Activated T-helper 9 cell treated with anti-CD3 and anti-CD28 coated beads, Interleukin-2, amount 50 U/mL, for 16 hours (primary cell): ENCODE measurements around the gene SLAMF7.
"Not testable (repeated sequence)": the region's sequence is repeated elsewhere in the genome, so short reads cannot be mapped to it uniquely, and the experiment has no call there.

Source experiments
- DNase-seq: peaks from one replicate; pipeline ENCODE4 v3.0.0-alpha.2; 2020; ENCODE audit warnings: low read depth

SLAMF7 gene

DNA sequence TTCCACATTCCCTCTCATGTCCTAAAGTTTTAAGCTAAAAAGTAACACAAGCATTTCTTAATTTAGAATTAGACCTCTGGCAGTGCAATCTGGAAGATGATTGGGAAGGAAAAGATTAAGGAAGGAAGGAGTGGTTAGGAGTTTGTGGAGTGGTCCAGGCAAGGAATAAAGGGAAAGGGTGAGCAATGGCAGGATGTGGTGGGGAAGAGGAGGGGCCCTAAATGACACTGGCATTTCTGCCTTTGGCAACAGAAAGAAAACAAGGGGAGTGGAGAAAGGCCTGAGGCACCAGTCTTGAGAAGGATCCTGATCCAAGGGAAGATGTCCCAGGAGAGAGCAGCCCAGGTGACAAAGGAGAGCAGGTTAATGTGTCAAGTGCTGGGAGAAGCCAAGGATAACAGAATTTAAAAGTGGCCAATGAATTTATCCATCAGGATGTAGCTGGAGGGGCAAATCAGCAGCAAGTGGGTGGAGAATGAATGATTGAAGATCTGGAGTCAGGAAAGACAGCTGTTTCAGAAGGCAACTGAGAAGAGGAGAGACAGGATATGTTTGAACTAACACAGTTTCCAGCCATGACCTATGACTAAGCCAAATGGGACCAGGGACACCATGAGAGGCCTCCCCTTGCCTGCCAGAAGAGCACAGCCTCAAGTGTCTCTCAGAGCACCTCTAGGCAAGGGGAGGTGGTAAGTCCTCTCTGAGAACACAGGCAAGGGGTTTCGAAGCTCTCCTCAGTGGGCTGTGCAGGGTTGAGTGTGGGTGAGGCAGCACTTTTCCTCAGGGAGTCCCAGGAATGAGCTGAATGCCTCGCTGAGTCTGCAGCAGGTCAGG, 36.1 kb downstream of the SLAMF7 start:
- DNase-seq = no peak

- no peak for DNase-seq
These were observed 37.1 kb downstream of the SLAMF7 start for GRCh38 chr1:160776178-160776577.

GRCh38 chr1:160777486-160778089, 38.5 kb downstream of the SLAMF7 start:
- no peak for DNase-seq

DNA sequence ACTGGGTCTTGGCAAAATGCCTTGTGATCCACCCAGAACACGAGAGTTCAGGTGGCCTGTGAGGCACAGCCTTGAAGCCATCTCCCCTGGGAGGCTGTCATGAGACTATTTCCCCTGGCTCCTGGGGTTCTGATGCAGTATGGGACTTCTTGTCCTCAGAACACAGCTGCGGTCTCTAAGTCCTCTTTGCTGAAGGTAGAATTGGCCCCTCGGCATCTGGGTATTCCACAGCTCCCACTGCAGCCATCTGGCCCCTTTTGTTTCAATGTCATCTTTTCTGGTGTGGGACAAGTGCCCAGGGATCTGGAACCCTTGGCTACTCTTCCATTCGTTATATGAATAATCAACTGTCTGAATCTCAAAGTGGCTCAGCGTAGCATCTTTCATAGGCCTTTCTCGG, 39.9 kb downstream of the SLAMF7 start:
- no peak for DNase-seq

GRCh38 chr1:160779626-160780397, 40.8 kb downstream of the SLAMF7 start:
- no peak for DNase-seq

DNA sequence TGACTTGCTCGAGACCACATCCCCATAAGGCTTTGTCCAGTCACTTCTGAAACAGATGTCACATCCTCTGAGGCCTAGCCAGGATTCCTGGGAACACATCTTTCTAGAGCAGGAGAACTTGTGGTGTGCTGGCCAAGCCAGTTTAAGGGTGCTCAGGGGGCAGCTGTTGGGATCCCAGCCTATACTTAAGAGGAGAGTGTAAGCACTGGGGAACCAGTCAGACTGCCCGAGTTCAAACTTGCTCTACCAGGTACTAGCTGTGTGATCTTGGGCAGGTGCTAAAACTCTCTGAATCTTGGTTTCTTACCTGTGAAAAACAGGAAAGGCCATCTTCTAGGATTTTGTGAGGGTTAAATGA, 41.3 kb downstream of the SLAMF7 start:
- DNase-seq = no peak

DNA sequence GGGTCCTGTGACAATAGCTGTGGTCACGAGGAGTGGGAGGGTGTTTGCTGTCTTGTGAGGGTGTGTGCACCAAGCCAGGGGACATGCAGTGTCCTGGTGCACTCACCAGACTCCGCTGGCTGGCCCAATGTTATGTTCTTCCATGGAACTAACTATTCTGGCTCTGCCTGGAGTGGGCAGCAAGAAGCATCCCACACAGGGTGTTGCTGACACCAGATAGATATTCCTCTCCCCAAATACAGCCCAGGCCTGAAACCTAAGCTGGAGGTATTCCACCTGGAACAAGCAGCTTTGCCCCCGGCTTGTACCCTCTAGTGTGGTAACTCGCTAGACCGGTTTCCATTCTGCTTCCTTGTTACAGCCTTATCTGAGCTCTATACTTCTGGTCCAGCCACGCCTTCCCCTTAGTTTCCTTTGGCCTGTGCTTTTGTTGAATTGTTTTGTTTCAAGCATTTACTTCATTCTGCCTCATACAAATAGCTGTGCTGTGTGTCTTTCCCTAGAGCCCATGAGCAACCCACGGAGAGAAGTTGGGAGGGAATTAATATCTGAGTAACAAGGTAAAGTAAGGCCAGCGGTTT, 42.2 kb downstream of the SLAMF7 start:
- no peak for DNase-seq

GRCh38 chr1:160781914-160782689, 43.1 kb downstream of the SLAMF7 start:
- no peak for DNase-seq

GRCh38 chr1:160782988-160783765, 44.1 kb downstream of the SLAMF7 start:
- not testable (repeated sequence) for DNase-seq

DNA sequence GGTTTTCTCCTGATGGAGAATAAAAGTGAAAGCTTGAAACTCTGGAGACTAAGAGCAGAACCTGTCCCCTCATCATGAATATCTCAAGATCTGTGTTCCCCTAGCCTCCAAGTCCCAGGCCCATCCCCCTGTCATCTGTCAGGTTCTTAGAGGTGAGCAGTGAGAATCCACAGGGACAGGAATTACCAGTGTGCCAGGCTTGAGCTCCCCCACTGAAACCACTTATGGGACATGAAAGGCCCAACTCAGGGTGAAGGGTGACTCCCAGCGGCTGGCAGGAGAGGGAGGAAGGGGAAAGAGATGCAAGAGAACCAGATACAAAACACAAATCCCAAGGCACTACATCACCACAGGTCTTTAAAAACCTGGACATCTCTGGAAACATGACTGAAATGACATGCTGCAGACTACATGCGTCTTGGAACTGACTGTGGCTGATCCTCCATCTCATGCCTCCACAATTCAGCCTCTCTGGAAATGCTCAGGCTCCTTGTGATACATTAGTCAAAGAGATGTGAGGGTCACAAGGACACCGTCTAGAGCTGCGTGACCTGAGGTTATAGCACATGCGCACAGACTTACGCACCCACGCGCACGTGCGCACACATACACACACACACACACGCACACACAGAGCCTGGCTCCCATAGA, 50.1 kb downstream of the SLAMF7 start:
- no peak for DNase-seq

GRCh38 chr1:160789702-160790611, 50.9 kb downstream of the SLAMF7 start:
- DNase-seq = no peak

GRCh38 chr1:160794376-160794775, 55.3 kb downstream of the SLAMF7 start:
- no peak for DNase-seq

GRCh38 chr1:160795951-160796383, 56.9 kb downstream of the SLAMF7 start, which contains the start of gene LY9:
Gene LY9, plus strand, starts transcription at chr1:160796174. Its CDS starts 14 bp downstream, at chr1:160796188.
- peak; percentile 67 for DNase-seq

DNA sequence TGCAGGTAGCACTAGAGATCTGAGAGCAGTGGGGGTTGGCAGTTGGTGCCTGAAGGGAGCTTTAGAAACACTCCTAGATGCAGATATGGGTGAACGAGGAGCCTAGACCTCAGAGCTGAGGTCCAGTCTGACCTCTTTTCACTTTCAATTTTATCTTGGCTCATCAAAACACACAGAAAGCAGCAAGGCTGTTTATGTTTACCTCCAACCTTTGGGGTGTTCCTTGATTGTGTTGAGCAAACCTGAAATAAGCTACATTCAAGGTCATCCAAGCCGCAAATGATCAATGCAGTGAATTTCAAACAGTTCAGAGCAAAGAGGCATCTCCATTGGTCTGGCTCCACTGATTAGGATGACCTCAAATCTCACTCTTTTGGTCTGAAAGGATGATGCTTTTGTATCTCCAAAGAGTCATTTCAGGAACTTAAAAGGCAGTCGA, 58.2 kb downstream of the SLAMF7 start:
- DNase-seq = no peak

- peak; percentile 30 for DNase-seq
These were observed 58.8 kb downstream of the SLAMF7 start for GRCh38 chr1:160797861-160798273.

DNA sequence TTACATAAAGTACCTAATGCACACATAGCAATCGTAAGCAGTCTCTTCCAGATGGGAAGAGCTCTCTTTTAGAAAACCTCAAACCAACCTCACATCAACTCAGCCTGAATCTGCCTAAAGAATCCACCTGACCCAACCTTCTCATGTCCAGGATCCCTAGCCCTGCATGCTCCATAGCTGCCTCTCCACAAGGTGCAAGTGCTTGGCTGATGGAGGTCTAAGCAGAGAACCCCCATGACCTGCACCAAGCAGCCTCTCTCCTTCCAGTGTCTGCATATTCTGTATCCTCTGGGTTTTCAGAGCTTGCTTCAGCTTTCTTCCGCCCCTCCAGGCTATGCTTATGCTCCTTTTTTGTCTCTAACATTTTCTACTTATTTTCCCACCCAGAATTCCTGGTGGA, 59.4 kb downstream of the SLAMF7 start:
- DNase-seq = no peak

DNA sequence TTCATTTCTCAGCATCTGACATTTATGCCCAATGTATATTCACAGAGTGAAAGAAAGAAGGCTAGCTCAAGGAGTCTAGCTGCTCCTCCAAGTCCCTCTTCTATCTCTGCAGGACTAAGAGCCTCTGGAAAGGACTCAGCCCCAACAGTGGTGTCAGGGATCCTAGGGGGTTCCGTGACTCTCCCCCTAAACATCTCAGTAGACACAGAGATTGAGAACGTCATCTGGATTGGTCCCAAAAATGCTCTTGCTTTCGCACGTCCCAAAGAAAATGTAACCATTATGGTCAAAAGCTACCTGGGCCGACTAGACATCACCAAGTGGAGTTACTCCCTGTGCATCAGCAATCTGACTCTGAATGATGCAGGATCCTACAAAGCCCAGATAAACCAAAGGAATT, 60.6 kb downstream of the SLAMF7 start:
- DNase-seq = no peak

DNA sequence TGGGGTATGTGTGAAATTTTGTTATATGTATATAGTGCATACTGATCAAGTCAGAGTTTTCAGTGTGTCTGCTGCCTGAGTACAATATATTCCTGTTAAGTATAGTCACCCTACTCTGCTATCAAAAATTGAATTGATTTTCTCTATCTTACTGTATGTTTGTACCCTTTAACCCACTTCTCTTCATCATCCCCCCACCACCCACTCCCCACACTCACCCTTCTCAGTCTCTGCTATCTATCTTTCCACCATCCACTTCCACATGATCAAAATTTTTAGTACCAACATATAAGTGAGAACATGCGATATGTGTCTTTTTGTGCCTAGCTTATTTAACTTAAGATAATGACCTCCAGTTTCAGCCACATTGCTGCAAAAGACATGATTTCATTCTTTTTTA, 61.1 kb downstream of the SLAMF7 start:
- no peak for DNase-seq
